NCI-H82 (cell line): Measurements from ENCODE around the gene NFRKB.

Source experiments
- DNase-seq: peaks from one replicate; lab custom pipeline; 2025; lab: John Stamatoyannopoulos, UW

Gene NFRKB

GRCh38 chr11:129895126-129896041 is at the start of gene NFRKB:
Gene NFRKB (minus strand): TSS chr11:129895578. CDS start chr11:129892849, 2,729 bp downstream.
- DNase-seq = peak; percentile 83

- no peak for DNase-seq
These were observed 49.3 kb upstream of the NFRKB start for GRCh38 chr11:129944696-129945095.

- no peak for DNase-seq
These were observed 47.7 kb upstream of the NFRKB start for GRCh38 chr11:129943036-129943435.

- no peak for DNase-seq
These were observed 44.1 kb upstream of the NFRKB start for GRCh38 chr11:129939510-129939909.

GRCh38 chr11:129938764-129939163 is 43.4 kb upstream of the NFRKB start:
- no peak for DNase-seq

GRCh38 chr11:129937592-129938238 is 42.3 kb upstream of the NFRKB start:
- DNase-seq = no peak

- no peak for DNase-seq
These were observed 40.3 kb upstream of the NFRKB start for GRCh38 chr11:129935723-129936122.

GRCh38 chr11:129933891-129934290 is 38.5 kb upstream of the NFRKB start:
- no peak for DNase-seq

GRCh38 chr11:129933262-129933661 is 37.9 kb upstream of the NFRKB start:
- DNase-seq = no peak

GRCh38 chr11:129932381-129933067 is 37.1 kb upstream of the NFRKB start:
- DNase-seq = no peak

- no peak for DNase-seq
These were observed 35.4 kb upstream of the NFRKB start for GRCh38 chr11:129930743-129931142.

GRCh38 chr11:129930296-129930695 is 34.9 kb upstream of the NFRKB start:
- DNase-seq = no peak

GRCh38 chr11:129929721-129930120 is 34.3 kb upstream of the NFRKB start:
- no peak for DNase-seq

GRCh38 chr11:129928923-129929692 is 33.7 kb upstream of the NFRKB start:
- no peak for DNase-seq

GRCh38 chr11:129922674-129923073 is 27.3 kb upstream of the NFRKB start:
- no peak for DNase-seq

GRCh38 chr11:129918361-129918760 is 23.0 kb upstream of the NFRKB start:
- no peak for DNase-seq

- no peak for DNase-seq
These were observed 21.9 kb upstream of the NFRKB start for GRCh38 chr11:129917231-129917630.

GRCh38 chr11:129911298-129911697 is 15.9 kb upstream of the NFRKB start:
- DNase-seq = no peak

GRCh38 chr11:129910360-129910759 is 15.0 kb upstream of the NFRKB start:
- no peak for DNase-seq

- no peak for DNase-seq
These were observed 10.0 kb upstream of the NFRKB start for GRCh38 chr11:129905402-129905801.

- DNase-seq = peak; percentile 12
These were observed 684 bp upstream of the NFRKB start for GRCh38 chr11:129896062-129896461.
